Endometrial microvascular endothelial cells (primary cell): Measurements from ENCODE around the gene PDS5B. TPM values are rescaled to one million over a fixed set of nuclear protein-coding genes. Genes with fewer than 3 reads are reported as not detected.
"Not testable (repeated sequence)": the region's sequence is repeated elsewhere in the genome, so short reads cannot be mapped to it uniquely, and the experiment has no call there.

ENCODE experiments used
- in situ Hi-C: cut with HindIII; loops from 2 replicates; pipeline ENCODE4 v1.10.0; 2017; ENCODE audit warnings: low sequenced_read_pairs, low pct_unique_long_range_greater_than_20kb; ENCODE audit errors: inconsistent ontology term
- total RNA-seq: library from RNA; depleted of rRNA; stranded (reverse); fragments of >200 nt; gene quantifications from one replicate; pipeline ENCODE4 v1.2.3, GENCODE V29; 2015; ENCODE audit errors: inconsistent ontology term

PDS5B gene
- total RNA-seq, 1 donor from 2014 or later: 18.5 TPM

- in situ Hi-C loops: no loop called here
These were observed 101.0 kb downstream of the PDS5B start for GRCh38 chr13:32687275-32687674.

- in situ Hi-C loops: no loop called here
These were observed 109.5 kb downstream of the PDS5B start for GRCh38 chr13:32695602-32696250.

- in situ Hi-C loops: no loop called here
These were observed 121.2 kb downstream of the PDS5B start for GRCh38 chr13:32707471-32707870.

- in situ Hi-C loops: no loop called here
These were observed 127.1 kb downstream of the PDS5B start for GRCh38 chr13:32713397-32713796.

- in situ Hi-C loops: not testable (repeated sequence)
These were observed 129.9 kb downstream of the PDS5B start for GRCh38 chr13:32716201-32716600.

GRCh38 chr13:32720026-32720425, 133.8 kb downstream of the PDS5B start:
- in situ Hi-C loops: no loop called here

- in situ Hi-C loops: not testable (repeated sequence)
These were observed 135.1 kb downstream of the PDS5B start for GRCh38 chr13:32721131-32722034.

GRCh38 chr13:32722340-32722739, 136.1 kb downstream of the PDS5B start:
- in situ Hi-C loops: no loop called here

- in situ Hi-C loops: no loop called here
These were observed 137.7 kb downstream of the PDS5B start for GRCh38 chr13:32723987-32724386.

- in situ Hi-C loops: no loop called here
These were observed 140.3 kb downstream of the PDS5B start for GRCh38 chr13:32726374-32727037.

- in situ Hi-C loops: no loop called here
These were observed 142.1 kb downstream of the PDS5B start for GRCh38 chr13:32728327-32728726.

- in situ Hi-C loops: not testable (repeated sequence)
These were observed 142.8 kb downstream of the PDS5B start for GRCh38 chr13:32729097-32729496.

GRCh38 chr13:32731074-32731473, 144.8 kb downstream of the PDS5B start:
- in situ Hi-C loops: no loop called here

- in situ Hi-C loops: no loop called here
These were observed 145.3 kb downstream of the PDS5B start for GRCh38 chr13:32731576-32731975.

- in situ Hi-C loops: no loop called here
These were observed 147.4 kb downstream of the PDS5B start for GRCh38 chr13:32733690-32734089.

- in situ Hi-C loops: no loop called here
These were observed 148.3 kb downstream of the PDS5B start for GRCh38 chr13:32734511-32734910.

- in situ Hi-C loops: no loop called here
These were observed 149.6 kb downstream of the PDS5B start for GRCh38 chr13:32735859-32736258.

GRCh38 chr13:32736648-32737047, 150.4 kb downstream of the PDS5B start:
- in situ Hi-C loops: no loop called here

GRCh38 chr13:32737111-32737571, 150.9 kb downstream of the PDS5B start:
- in situ Hi-C loops: no loop called here

GRCh38 chr13:32737679-32738078, 151.4 kb downstream of the PDS5B start:
- in situ Hi-C loops: no loop called here
